Kidney glomerular epithelial cell (primary cell): ENCODE data around the gene METRN.

ENCODE experiments used
- DNase-seq: peaks from one replicate; lab custom pipeline; 2025; lab: John Stamatoyannopoulos, UW

Gene METRN

GRCh38 chr16:760065-760464 is 45.1 kb downstream of the METRN start:
- no peak for DNase-seq

GRCh38 chr16:760545-761343 is 45.8 kb downstream of the METRN start, which contains the start of gene MSLN:
Gene MSLN, plus strand, starts transcription at chr16:760734. Its CDS starts 1,947 bp downstream, at chr16:762681.
- peak; percentile 29 for DNase-seq

- DNase-seq: no peak
These were observed 47.0 kb downstream of the METRN start for GRCh38 chr16:761625-762513.

- no peak for DNase-seq
These were observed 47.8 kb downstream of the METRN start for GRCh38 chr16:762595-763268.

GRCh38 chr16:763369-764183 is 48.7 kb downstream of the METRN start:
- DNase-seq: no peak

GRCh38 chr16:764184-764750 is 49.3 kb downstream of the METRN start:
- no peak for DNase-seq

GRCh38 chr16:764848-765487 is 50.0 kb downstream of the METRN start:
- no peak for DNase-seq

- no peak for DNase-seq
These were observed 50.6 kb downstream of the METRN start for GRCh38 chr16:765488-765865.

GRCh38 chr16:766008-766819 is 51.3 kb downstream of the METRN start:
- no peak for DNase-seq

- DNase-seq: no peak
These were observed 52.1 kb downstream of the METRN start for GRCh38 chr16:766820-767640.

- DNase-seq: no peak
These were observed 52.9 kb downstream of the METRN start for GRCh38 chr16:767743-768235.

GRCh38 chr16:768428-768827 is 53.5 kb downstream of the METRN start:
- no peak for DNase-seq
